Sciatic nerve (tissue), 2 donors: ENCODE results near the gene MEIS2. TPM values are rescaled to one million over a fixed set of nuclear protein-coding genes. Genes with fewer than 3 reads are reported as not detected.

Source experiments
- ATAC-seq: fragments of 200-7000 bp; cut with Tn5 transposase; one replicate; pipeline ENCODE4 v1.9.1; 2020; ENCODE audit warnings: mild to moderate bottlenecking, moderate library complexity
- DNase-seq: peaks from one replicate; pipeline ENCODE4 v3.0.0-alpha.2; 2020; ENCODE audit warnings: low spot score
- intact Hi-C: fragments of 100-400 bp; cut with DNase I; formaldehyde crosslinking; loops from one replicate; pipeline ENCODE4 v1.14.2; 2022
- total RNA-seq: library from RNA; stranded (reverse); fragmentation: NEBNext Ultra II Directional; extraction: Animal tissue kit (Norgen Biotek cat#: 25700); gene quantifications from one replicate; pipeline ENCODE4 v1.2.1, GENCODE V29; 2021
- donor health status: DM: no; HTN: no; CAD: no.
- donor health status: DM: no; HTN: no; CAD: no.

The MEIS2 gene
- total RNA-seq, 1 donor from 2014 or later, result 22.0 TPM

GRCh38 chr15:36898536-36899126, 201.7 kb downstream of the MEIS2 start:
- no peak for DNase-seq
- intact Hi-C loops, result no loop called here
- ATAC-seq, result no peak

- no peak for DNase-seq
- ATAC-seq, result no peak
- intact Hi-C loops, result no loop called here
These were observed 202.5 kb downstream of the MEIS2 start for GRCh38 chr15:36897834-36898233.

- intact Hi-C loops, result no loop called here
- no peak for DNase-seq
- ATAC-seq, result no peak
These were observed 203.4 kb downstream of the MEIS2 start for GRCh38 chr15:36896949-36897348.

- ATAC-seq (no peak), DNase-seq (no peak)
- intact Hi-C loops, result no loop called here
These were observed 206.3 kb downstream of the MEIS2 start for GRCh38 chr15:36894075-36894474.

- intact Hi-C loops, result no loop called here
- DNase-seq (no peak), ATAC-seq (no peak)
These were observed 207.1 kb downstream of the MEIS2 start for GRCh38 chr15:36893276-36893675.

GRCh38 chr15:36888011-36888992, 212.0 kb downstream of the MEIS2 start:
- DNase-seq (no peak), ATAC-seq (peak; percentile 40)
- intact Hi-C loops, result loop anchor here (10.0 kb wide), 1 partner anchor 246 kb away; no protein-coding TSS in a partner anchor

GRCh38 chr15:36887214-36887961, 213.0 kb downstream of the MEIS2 start:
- DNase-seq (no peak), ATAC-seq (no peak)
- intact Hi-C loops, result loop anchor here (10.0 kb wide), 1 partner anchor 247 kb away; no protein-coding TSS in a partner anchor

GRCh38 chr15:36886701-36887100, 213.6 kb downstream of the MEIS2 start:
- intact Hi-C loops, result loop anchor here (10.0 kb wide), 1 partner anchor 248 kb away; no protein-coding TSS in a partner anchor
- no peak for ATAC-seq
- no peak for DNase-seq

GRCh38 chr15:36886191-36886590, 214.2 kb downstream of the MEIS2 start:
- DNase-seq (no peak), ATAC-seq (no peak)
- intact Hi-C loops, result loop anchor here (10.0 kb wide), 1 partner anchor 249 kb away; no protein-coding TSS in a partner anchor

GRCh38 chr15:36885771-36886170, 214.6 kb downstream of the MEIS2 start:
- intact Hi-C loops, result loop anchor here (10.0 kb wide), 1 partner anchor 249 kb away; no protein-coding TSS in a partner anchor
- DNase-seq (no peak), ATAC-seq (no peak)

- DNase-seq, result no peak
- intact Hi-C loops, result loop anchor here (10.0 kb wide), 1 partner anchor 250 kb away; no protein-coding TSS in a partner anchor
- ATAC-seq, result no peak
These were observed 215.3 kb downstream of the MEIS2 start for GRCh38 chr15:36884936-36885635.

GRCh38 chr15:36884518-36884875, 215.9 kb downstream of the MEIS2 start:
- ATAC-seq (no peak), DNase-seq (no peak)
- intact Hi-C loops, result loop anchor here (10.0 kb wide), 1 partner anchor 250 kb away; no protein-coding TSS in a partner anchor

- DNase-seq (peak; percentile 95), ATAC-seq (peak; percentile 94)
- intact Hi-C loops, result loop anchor here (10.0 kb wide), 1 partner anchor 251 kb away; no protein-coding TSS in a partner anchor
These were observed 216.4 kb downstream of the MEIS2 start for GRCh38 chr15:36883713-36884517.

- intact Hi-C loops, result loop anchor here (10.0 kb wide), 1 partner anchor 252 kb away; no protein-coding TSS in a partner anchor
- ATAC-seq (no peak), DNase-seq (no peak)
These were observed 217.7 kb downstream of the MEIS2 start for GRCh38 chr15:36882487-36883131.

GRCh38 chr15:36882056-36882455, 218.3 kb downstream of the MEIS2 start:
- intact Hi-C loops, result loop anchor here (10.0 kb wide), 1 partner anchor 253 kb away; no protein-coding TSS in a partner anchor
- DNase-seq, result no peak
- ATAC-seq, result no peak

- ATAC-seq (no peak), DNase-seq (no peak)
- intact Hi-C loops, result loop anchor here (10.0 kb wide), 1 partner anchor 253 kb away; no protein-coding TSS in a partner anchor
These were observed 218.8 kb downstream of the MEIS2 start for GRCh38 chr15:36881516-36881915.

- ATAC-seq (no peak), DNase-seq (no peak)
- intact Hi-C loops, result loop anchor here (10.0 kb wide), 1 partner anchor 254 kb away; no protein-coding TSS in a partner anchor
These were observed 219.4 kb downstream of the MEIS2 start for GRCh38 chr15:36880913-36881460.
